GM18873 (cell line): ENCODE data around the gene C1orf159.
"Not testable (repeated sequence)": the region's sequence is repeated elsewhere in the genome, so short reads cannot be mapped to it uniquely, and the experiment has no call there.

Experiments
- ATAC-seq: cut with Tn5 transposase; IDR thresholded peaks from one replicate; pipeline ENCODE4 v1.9.1; 2021; ENCODE audit warnings: mild to moderate bottlenecking, moderate library complexity, moderate number of reproducible peaks; ENCODE audit not compliant: unreplicated experiment, low FRiP score

The C1orf159 gene

DNA sequence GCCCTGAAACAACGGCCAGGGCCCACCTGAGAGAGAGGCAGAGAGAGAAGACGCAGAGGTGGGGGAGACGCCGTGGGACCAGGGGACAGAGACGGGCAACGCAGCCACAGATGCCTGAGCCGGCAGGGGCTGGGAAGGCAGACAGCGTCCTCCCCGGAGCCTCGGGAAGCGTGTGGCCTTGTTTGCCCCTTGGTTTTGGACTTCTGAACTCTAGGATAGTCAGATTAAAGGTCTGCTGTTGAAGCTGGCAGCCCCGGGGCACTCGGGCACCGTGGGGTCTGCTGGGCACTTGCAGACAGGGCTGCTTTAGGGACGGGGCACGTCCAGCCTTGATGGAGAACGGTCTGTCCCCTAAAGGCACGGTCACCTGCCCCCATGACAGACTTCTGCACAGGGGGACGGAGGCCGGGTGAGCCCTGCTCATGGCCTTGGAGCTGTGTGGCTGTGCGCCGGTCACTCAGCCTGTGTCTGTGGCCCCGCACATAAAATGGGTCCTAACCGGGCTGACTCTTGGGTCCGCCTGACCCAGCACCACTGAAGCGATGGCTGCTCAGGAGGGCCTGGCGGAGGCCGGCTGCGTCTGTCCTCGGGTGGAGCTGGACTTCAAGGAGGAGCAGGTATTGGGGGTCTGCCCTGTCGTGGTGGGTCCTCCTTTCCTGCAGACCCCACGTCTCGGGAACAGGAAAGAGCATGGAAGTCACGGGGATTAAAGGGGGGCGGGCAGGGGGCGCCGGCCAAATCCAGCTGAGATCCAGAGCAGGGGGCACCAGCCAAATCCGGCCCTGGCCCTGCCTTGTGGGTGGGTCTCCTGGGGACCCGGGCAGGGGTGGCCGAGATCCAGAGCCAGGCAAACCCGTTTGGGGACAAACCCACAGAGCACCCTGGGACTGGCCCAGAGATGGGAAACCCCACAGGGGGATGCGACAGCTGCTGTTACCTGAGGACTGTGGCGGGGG, 32.2 kb downstream of the C1orf159 start:
- ATAC-seq: no peak

DNA sequence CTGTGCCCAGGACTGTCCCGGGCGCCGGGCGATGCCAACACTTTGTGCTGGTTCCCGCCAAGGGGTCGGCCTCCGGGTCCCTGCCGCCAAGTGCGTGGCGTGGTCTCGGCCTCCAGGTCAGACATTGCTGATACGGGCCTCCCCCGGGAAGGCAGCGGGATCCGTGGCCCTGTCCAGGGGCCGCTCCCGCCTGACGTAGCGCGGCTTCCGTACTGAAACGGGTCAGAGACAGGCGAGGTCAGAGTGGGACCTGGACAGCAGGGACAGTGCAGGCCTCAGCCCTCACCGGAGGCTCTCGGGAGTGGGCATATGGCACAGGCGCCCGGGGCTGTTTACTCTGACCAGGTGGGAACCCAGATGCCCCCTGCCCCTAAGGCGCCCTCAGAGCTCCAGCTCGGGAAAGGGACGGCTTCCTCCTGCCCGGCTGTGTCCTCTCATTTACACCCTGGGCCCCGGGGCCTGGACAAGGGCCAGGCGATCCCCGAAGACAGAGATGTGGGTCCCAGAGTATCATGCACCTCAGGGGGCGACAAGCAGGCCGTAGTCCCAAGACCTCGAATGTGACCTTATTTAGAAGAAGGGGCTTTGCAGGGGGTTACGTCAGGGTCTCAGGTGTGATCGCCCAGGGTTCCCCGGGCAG, 33.0 kb downstream of the C1orf159 start:
- no peak for ATAC-seq

DNA sequence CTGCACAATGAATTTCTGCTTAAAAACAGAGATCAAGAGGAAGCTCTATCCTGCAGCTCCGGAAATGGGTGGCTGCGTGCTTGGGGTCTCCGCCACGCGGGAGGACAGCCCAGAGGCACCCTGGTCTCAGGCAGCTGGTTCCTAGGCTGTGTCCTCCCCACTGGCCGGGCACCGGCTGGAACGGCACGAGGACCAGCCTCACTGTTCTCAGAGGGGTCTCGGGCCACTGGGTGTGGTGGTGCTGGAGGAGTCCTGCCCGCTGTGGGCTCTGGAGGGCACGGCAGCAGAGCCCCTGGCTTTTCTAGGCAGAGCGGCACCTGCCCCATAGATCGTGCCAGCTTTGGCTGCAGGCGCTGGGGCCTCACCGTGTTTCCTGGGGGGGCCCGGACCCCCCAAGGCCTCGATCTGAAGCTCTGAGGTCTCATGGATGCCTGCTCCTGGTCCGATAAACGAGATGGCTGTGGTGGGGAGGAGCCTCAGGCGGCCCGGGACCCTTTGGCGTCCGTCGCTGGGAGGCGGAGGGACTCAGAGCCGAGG, 33.6 kb downstream of the C1orf159 start:
- no peak for ATAC-seq

DNA sequence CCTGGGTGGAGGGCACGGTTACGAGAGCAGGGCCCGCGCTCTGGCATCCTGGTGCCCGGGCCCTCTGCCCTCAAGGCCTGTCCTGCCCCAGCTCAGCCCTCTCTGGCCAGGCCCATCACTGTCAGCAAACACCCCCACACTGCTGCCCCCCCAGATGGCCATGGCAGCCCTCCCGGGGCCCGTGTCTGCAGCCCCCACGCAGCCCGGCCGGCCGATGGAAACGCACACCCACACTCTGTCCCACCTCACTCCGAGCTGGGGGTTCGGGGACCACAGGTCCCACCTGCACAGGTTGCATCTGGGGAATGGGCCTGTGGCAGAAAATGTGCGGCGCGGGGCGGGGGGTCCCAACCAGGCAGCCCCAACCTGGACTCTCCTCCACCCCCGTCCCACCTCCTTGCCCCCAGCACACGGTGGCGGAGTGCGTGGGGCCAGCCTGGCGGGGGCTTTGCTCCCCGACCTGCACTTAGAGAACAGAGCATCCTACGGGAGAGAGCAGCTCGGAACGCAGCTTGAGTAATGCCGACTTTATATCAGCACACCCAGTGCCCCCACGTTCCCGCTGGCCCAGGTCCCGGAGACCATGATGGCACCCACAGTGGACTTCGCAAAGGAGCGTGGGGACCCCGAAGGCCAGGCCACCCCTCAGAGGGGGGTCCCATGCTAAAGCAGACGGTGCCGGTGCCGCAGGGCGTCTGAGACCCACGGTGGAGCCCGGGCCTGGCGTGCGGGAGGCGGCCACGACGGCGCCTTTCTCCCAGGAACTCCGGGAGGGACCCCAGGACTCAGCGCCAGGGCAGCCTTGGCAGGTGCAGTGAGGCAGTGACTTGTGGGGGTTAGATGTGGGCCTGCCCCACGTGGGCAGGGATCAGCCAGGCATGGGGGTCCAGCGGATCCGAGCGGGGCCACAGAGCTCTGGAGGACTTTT, 34.3 kb downstream of the C1orf159 start:
- no peak for ATAC-seq

DNA sequence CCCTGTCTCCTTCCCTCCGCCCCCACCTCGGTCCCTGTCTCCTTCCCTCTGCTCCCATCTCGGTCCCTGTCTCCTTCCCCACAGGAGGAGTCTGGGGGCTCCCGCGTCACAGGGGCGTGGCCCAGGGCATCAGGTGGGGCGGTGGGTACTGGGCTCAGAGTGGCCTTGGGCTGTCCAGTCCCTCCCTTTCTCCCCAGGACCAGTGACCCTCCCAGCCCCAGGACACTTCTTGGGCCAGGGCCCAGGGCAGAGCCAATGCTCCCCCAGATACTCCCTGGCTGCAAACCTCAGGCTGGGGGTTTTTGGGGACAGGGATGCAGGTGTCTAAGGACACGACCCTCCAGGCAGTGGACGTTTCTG, 35.0 kb downstream of the C1orf159 start:
- no peak for ATAC-seq

DNA sequence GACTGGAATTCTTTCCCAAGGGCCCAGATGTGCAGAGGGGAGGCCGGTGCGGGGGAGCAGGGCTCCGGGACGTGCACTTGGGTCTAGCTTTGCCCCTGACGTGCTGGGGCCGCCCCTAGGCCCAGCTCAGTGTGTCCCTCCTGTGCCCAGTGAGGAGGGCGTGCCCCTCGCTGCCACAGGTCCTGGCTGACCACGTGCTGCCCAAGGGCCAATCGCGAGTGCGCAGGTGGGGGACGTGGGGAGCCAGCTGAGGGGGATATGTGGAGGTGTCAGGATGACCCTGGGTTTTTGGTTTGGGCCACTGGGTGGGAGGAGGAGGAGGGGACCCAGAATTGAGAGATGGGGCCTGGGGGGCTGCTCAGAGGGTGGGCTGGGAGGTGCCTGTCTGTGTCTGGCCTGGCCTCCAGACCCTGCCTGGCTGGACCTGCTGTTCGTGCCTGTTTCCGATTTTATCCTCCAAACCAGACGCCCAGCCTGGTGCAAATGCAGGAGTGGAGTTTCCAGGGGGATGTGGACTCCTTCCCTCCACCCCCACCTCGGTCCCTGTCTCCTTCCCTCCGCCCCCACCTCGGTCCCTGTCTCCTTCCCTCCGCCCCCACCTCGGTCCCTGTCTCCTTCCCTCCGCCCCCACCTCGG, 35.6 kb downstream of the C1orf159 start:
- no peak for ATAC-seq

DNA sequence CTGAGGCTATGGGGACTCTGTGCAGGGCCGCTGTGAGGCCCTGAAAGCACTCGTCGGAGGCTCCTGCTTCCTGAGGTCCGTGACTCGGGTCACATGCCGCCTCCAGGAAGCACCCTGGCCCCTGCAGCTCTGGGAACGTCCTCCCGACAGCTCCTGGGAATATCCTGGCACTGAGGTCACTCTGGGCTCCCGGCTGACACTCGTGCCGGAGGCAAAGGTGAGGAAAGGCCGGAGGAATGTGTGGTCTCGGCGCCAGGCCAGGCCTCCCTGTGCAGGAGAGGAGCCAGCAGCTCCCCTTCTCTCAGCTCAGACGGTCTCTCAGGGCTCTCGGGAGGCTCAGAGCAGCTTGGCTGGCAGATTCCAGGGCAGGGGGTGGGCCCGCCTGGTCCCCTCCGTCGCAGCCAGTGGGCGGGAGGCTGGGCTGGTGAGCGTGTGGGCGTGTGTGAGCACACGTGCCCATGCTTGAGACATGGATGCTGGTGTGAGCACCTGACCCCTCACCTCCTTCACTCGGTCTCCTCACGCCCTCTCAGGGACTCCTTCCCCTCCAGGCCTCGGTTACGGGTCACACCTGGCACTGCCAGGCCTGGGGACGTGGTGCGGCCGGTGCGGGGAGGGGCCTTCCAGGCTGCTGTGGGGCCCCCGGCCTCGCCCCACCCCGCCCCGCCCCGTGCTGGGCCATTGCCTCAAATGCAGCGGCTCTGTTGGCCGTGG, 36.3 kb downstream of the C1orf159 start:
- no peak for ATAC-seq

DNA sequence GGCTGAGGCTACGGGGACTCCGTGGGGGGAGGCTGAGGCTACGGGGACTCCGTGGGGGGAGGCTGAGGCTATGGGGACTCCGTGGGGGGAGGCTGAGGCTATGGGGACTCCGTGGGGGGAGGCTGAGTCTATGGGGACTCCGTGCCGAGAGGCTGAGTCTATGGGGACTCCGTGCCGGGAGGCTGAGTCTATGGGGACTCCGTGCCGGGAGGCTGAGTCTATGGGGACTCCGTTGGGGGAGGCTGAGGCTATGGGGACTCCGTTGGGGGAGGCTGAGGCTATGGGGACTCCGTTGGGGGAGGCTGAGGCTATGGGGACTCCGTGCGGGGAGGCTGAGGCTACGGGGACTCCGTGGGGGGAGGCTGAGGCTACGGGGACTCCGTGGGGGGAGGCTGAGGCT, 38.5 kb downstream of the C1orf159 start:
- not testable (repeated sequence) for ATAC-seq

DNA sequence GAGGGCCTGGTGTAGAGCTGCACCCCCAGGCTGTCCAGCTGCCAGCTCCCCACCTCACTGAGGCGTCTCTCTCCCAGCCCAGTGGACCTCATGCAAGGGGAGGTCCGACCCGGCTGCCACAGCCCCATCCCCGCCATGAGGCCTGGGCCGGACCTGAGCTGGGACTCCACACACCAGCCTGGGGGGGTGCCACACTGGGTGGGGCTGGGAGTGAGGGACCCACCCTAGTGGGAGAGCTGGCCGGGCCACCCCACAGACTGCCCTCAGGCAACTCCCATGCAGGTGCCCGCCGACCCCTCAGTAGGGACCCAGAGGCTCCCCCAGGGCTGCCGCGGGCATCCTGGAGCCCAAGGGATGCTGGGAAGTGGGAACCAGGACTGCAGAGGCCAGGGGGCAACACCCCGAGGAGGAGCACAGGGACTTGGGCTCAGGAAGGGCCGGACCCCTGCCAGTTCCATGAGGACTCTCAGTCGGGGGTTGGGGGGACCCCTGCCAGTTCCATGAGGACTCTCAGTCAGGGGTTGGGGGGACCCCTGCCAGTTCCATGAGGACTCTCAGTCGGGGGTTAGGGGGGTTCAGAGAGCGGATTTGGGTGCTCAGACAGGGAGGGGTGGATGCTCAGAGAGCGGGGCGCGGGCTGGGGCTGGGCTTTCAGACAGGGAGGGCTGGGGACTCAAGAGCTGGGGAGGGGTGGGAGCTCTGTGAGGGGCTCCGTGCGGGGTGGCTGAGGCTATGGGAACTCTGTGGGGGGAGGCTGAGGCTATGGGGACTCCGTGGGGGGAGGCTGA, 40.5 kb downstream of the C1orf159 start:
- no peak for ATAC-seq

DNA sequence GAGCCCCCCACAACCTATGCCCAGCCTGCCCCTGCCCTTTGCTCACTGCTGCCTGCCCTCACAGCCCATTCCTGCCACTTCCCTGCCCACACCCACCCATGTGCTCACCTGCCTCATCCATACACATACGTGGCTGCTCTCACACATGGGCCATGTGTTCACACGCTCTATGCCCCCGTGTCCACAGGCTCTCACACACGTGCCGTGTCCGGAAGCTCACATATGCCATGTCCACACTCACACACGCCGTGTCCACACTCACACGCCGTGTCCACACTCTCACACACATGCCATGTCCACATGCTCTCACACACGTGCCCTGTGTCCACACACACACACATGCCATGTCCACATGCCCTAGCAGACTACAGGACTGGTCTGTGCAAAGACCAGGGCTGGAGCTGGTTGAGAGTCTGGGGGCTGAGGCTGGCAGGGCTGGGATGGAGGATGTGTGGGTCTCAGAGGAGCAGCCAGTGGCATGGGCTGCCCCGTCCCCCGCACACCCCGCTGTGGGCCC, 41.2 kb downstream of the C1orf159 start:
- no peak for ATAC-seq

DNA sequence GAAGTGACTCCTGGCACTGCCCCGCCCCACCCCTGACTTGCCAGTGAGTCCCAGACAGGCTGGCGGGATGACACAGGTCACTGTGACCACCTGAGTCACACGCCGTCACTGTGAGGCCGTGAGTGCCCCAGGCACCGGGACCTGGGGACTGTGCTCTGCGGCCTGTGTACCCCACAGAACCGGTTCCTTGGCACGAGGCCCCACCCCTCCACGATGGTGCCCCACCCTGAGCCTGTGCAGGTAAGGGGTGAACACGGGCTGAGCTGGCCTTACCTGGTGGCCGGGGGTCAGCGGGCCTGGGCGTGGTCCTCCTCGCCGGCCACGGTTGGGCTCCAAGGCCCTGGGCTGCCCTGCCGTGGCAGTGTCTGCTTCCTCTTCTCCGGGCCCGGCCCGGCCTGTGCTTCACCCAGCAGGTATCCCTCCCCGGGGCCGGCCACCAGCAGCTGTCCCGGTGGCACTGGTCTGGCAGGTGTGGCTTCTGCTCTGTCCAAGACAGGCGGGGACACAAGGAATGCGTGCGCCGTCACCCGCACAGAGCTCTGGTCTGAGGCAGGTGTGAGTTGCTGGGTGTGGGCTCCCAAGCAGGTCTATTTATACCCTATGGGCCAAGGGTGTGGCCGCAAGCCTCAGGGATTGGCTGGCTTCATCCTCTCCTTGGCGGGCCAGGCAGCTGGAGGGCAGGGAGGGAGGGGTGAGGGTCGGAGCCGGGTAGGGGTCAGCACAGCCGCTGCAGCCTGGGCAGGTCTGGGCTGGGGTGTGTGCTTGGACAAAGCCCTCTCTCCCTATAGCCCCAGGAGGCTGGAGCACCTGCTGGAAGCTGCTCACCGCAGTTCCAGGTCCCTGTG, 41.9 kb downstream of the C1orf159 start, which contains the start of gene RNF223:
TSS of gene RNF223 (minus strand) at position 564 of the 845 bp plus-strand sequence. CDS start 1,740 bp downstream, outside the sequence.
- ATAC-seq: no peak

DNA sequence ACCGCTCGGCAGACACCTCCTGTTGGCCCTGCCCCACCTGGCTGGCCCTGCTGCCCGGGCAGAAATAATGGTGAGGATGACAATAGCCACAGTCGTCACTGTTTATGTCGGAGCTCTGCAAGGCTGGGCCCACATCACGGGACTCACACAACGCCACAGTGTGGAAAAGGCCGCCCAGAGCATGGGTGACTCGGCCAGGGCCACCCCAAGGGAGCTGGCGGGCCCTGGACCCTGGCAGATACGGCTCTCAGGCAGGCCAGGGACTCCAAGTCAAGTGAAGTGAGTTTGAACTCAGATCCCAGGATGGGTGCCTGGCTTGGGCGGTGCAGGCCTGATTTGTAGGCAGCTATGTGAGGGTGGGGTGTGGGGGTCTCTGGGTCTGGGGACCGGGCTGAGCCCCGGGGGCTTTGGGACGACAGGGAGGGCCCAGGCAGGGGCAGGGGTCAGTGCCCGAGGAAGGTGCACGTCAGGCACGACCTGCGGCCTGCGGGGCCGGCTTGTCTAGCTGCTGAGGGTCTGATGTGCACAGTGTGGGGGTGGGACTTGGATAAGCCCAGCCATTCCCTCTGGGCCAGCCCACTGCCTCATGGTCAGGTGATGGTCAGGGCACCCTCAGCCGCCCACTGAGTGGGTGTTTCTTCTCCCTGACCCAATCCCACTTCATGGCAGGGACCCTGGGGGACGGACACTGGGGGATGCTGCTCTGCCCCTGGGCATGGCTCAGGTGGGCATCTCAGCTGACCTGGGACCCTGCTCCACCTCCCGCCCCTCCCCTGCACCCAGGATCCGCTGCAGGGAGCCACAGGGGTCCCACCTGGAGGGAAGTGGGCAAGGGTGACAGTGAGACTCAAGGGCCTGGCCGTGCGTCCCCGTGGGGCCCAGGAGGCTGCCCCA, 42.8 kb downstream of the C1orf159 start:
- no peak for ATAC-seq

DNA sequence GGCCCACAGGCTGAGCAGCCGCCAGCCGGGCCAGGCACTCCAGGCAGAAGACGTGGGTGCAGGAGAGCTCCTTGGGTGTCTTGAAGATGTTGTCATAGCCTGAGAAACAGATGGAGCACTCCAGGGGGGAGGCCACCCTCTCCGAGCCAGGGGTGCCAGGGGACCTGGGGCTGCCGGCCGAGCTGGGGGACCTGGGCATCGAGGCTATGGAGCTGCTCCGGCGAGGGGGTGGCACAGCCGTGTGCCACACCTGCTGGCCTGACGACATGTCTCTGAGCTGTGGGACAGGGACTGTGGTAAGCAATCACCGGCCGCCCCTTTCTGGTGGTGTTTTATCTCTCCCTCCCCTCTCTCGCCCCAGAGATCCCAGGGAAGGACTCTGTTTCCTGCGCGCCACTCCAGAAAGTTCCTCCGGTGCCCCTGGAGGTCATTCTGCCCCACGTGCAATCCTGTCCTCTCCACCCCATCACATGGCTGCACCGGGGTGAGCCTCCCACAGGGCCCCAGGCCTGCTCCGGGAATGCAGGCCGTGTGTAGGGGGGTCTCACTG, 43.5 kb downstream of the C1orf159 start:
- no peak for ATAC-seq

DNA sequence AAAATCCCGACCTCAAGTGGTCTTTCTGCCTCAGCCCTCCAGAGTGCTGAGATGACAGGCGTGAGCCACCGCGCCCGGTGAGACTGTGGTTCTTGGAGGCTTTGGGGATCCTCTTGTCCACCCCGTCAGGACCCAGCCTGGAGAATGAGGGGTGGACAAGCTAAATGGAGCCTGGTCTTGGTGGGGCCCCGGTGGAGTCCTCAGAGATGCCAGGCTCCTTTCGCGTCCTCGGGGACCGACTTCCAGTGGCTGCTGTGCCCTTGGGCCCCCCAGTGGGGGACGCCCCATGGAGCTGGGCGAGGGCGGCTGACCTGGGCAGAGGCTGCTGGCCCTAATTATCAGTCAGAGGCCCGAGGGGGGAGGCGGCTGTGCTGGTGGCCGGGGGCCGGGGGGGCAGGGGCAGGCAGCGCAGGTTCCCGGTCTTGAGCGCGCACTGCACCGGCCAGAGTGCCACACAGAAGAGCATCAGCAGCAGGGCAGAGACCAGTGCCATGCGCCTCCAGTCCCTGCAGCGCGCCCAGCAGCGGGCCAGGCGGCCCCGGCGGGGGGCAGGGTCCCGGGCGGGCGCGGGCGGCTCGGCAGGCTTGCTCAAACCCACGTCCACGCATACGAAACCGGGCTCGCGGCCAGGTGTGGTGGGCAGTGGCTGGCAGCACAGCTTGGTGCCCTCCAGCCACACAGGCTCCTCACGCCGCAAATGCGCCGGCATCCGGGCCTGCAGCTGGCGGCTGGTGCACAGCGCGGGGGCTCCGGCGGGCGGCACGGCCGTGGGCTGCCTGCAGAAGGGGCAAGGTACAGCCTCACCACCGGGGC, 44.2 kb downstream of the C1orf159 start:
- ATAC-seq: no peak
